HG03342 (cell line): ENCODE data around the gene STN1.
A peak's percentile ranks its signal among the peaks of the same experiment; 100 is the strongest.

Source experiments
- ATAC-seq: cut with Tn5 transposase; IDR thresholded peaks from one replicate; pipeline ENCODE4 v1.9.1; 2021; ENCODE audit warnings: mild to moderate bottlenecking, moderate library complexity; ENCODE audit not compliant: unreplicated experiment

The STN1 gene, protein sequence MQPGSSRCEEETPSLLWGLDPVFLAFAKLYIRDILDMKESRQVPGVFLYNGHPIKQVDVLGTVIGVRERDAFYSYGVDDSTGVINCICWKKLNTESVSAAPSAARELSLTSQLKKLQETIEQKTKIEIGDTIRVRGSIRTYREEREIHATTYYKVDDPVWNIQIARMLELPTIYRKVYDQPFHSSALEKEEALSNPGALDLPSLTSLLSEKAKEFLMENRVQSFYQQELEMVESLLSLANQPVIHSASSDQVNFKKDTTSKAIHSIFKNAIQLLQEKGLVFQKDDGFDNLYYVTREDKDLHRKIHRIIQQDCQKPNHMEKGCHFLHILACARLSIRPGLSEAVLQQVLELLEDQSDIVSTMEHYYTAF

DNA sequence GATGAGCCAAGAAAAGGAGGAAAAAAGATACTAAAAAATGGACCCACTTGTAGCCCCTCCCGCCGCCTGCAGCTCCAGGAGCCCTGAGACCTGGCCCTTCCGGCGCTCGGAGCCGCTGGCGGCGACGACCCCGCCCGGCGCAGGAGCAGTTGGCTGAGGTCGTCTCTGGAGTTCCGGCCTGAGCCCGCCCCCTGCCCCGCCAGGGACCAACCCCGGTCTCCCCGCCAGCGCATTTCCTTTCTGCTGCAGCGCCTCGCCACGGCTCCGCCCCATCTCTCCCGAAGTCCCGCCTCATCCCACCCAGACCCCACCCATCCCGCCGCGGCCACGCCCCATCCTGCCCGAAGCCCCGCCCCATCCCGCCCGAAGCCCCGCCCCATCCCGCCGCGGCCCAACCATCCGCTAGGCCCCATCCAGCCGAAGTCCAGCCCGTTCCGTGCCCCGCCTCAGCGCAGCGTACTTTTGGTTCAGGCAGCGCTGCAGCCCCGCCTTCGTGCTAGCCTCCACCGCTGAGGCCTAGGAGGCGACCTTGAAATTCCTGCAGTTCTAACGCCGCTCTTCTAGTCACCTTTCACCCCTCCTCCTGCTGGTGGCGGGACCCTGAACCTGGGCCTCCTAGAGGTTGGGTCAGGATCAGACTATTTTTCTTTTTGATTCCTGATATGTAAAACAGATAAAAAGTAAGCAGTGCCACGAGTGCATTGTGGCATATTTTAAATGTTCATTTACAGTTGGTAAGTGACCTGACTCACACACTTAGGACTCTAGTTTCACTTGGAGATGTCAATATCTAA is at the start of gene STN1:
Gene STN1 (minus strand): TSS at position 132 of the 794 bp plus-strand sequence. CDS start 590 bp downstream, outside the sequence.
- ATAC-seq, result peak; percentile 91

DNA sequence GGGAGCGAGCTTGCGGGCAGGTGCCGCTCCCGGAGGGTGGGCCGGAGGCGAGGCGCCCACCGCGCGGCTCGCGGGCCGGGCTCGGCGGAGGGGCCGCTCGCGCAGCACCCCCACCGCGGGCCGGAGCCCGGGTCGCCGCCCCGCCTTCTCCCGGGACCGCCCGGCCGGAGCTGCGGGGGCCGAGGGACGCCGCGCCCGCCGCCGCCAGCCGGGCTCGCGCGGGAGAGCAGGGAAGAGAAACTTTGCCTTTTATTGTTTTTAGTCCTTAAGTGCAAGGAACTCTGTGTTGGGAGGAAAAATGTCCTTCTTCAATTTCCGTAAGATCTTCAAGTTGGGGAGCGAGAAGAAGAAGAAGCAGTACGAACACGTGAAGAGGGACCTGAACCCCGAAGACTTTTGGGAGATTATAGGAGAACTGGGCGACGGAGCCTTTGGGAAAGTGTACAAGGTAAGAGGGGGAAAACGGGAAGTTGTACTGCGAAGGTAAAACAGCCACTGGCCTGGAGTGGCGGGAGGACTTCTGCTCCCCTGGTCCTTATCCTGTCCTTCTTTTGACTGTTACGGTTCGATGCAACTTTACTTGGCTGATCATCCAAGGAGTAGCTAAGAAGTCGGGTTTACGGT is 49.6 kb upstream of the STN1 start:
- ATAC-seq, result peak; percentile 27

DNA sequence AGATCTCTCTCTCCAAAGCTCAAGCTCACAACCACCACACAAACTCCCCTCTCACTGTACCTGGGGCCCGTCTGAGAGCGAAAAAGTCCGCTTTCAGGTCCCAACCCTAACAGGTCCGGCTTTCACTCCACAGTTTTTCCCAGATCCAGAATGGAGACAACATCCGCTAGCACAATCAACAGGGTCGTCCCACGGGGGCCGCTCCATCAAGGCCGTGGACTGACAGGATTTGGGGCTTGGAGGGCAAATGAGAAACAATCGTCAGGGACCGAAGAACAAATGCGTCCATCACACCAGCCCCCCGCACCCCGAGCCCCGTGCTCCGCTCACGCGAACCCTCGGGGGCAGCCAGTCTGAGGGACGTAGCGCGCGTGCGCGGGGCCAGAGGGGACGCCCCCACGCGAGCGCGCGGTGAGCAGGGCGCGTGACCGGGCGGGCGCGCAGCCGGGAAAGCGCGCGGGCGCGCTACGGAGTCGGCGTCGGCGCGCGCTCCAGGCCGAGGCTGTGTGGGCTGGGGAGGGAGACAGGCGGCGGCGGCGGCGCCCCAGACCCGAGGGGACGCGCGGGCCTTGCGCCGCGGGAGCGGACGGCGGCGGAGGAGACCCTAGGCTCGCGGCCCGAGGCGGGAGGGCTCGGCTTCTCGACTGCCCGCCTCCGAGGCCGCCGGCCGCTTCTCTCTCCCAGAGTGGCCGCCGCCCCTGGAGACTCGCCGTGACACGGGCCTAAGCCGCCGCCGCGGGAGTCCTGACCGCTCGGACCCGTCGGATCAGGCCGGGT is 48.9 kb upstream of the STN1 start, which contains the start of gene SLK:
Gene SLK (plus strand): TSS at position 470 of the 777 bp plus-strand sequence. CDS start 606 bp downstream, outside the sequence.
- peak; percentile 75 for ATAC-seq

DNA sequence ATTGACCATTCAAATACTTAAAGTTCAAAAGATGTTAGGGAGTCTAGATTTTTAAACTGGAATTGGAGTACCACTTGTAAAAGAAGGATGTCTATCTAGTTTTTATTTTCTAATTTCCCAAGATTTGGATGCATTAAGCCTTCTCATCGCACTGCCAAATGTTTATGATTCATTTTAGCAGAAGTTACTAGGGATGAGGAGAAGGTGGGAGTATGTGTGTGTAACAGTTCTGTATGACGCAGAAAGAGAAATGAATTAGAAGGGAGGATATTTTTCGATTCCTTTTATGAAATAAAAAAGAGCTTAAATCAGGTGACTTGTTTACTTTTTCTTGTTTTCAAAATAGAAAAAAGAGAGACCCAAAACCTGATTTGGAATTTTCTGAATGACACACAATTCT is 42.1 kb upstream of the STN1 start:
- no peak for ATAC-seq

DNA sequence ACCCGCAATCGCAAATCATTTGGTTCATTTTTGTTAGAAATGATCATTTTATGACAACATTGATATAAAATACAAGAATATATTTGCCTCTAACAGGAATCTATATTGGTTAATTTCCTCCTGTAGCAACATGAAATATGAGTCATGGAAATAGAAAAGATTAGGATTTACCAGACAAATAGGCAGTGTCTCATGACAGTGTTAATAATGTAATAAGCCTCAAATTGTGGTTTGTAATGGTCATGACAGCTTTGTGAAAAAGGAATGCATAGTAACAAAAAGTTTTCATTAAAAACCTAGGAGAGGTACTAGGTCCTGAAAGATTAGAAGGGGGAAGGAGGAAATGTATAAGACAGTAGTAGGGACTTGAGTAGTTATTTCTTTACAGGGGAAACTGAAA is 41.0 kb upstream of the STN1 start:
- ATAC-seq, result no peak

DNA sequence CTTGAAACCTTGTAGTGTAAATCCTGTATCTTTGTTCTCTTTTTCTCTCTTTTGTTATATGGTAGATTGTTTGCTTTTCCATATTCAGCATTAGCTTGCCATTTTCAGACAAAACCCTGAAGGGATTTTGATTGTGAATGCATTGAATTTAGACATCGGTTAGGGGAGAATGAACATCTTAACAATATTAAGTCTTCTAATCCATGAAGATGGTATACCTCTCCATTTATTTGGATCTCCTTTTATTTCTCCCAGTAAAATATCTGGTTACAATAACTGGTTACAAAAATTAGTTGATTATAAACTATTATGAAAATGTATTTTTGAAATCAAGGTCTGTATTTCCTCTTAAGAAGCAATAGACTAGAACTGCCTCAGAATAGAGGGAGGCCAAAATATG is 36.6 kb upstream of the STN1 start:
- no peak for ATAC-seq

DNA sequence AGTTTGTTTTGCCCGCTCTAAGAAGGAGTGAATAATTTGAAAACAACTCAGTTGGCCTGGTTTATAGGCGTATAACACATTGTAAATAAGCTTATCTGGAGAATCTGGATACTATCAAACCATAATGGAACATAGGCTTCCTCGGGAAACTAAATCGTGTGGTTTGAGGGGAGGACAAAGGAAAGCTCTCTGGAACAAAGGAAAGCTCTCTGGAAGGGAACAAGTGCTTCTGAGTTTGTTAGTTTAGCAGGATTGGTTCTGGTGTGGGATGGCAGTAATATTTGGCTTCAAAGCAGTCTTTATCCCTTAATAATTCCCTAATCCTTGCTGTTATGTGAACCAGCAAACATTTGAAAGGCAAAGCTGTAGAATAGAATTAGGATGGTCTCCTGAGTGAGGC is 34.0 kb upstream of the STN1 start:
- ATAC-seq, result no peak

DNA sequence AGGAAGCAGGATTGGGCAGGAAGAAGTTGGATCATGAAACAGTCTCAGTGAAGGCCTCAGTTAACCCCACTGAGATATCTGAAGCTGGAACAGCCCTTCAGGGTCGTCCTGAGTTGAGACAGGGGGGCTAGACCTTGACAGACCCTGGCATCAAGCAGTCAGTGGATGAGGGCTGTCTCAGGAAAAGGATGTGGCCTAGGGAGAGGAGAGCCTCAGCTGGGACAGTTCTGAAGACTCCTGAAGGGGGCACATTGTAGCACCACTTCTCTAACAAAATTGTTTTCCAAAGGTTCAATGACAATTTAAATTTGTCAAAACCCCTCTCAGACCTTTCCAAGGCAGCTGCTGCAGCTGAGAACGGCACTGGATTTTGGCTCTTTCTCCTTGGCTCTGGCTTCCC is 33.2 kb upstream of the STN1 start:
- no peak for ATAC-seq

DNA sequence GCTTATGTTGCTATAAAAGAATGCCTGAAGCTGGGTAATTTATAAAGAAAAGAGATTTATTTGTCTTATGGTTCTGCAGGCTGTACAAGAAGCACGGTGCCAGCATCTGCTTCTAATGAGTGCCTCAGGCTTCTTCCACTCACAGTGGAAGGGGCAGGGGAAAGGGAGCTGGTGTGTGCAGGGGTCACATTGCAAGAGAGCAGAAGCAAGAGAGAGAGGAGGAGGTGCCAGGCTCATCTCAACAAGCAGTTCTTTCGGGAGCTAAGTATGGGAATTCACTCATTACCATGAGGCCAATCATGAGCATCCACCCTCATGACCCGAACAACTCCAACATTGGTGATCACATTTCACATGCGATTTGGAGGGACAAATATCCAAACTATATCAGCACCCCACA is 31.7 kb upstream of the STN1 start:
- ATAC-seq, result no peak

DNA sequence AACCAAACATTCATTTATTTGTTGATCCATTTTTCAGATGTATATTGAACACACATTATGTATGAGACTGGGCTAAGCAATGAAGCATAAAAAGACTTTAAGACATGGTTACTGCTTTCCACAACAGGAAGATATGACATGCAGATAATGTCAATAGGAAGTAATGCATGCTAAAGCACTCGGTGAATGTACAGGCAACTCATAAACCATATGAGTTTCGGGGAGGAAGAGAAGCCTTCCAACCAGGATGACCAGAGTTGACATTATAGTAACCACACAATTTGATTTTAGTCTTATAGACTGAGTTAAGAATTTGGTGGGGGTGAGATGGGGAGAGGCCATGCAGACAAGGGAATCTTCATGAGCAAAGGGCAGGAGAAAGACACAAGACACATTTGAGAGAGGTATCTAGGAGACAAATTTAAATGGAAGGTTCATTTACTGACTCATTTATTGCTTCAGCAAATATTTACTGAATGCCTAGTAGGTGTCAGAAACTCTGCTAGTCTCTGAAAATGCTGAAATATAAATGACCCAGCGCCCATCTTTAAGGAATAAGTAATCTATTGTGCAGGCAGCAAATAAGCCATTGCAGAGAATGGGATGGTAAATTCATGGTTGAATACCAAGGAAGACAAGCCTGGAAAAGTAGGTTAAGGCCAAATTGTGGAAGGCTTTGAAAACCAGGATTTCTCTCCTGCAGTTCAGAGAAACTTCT is 30.0 kb upstream of the STN1 start:
- ATAC-seq, result no peak

DNA sequence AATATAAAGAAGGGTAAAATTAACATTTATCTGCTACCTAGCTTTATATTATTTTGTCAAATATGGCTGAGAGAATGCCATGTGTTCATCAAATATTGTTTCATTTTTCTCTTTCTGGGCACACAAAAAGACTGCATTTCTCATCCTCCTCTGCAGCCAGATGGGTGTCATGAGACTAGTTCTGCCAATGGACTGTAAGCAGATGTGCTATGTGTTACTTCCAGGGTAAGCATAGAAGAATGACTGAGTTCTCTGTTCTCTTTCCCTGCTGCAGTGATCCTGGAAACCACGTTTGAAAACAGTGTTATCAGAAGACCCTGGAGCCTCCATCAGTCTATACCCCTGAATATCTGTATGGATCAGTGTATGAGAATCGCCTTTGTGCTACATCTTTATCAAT is 24.9 kb upstream of the STN1 start:
- no peak for ATAC-seq

DNA sequence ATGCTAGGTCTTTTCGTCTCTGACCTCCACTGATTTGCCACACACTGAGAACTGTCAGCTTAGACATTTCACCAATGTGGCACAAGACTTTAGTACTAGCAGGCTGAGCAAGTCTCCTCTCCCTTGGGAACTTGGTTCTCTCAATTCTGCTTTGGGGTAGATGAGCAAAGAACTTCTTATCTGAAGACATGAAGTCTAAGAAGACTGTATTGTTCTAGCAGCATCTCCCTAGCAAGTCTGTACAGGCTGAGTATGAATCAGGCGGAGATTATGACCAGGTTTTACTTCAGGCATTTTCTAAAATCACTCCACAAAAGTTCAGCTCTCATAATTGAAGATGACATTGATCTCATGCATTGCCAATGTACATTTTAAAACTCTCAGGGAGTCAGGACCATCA is 23.8 kb upstream of the STN1 start:
- no peak for ATAC-seq

DNA sequence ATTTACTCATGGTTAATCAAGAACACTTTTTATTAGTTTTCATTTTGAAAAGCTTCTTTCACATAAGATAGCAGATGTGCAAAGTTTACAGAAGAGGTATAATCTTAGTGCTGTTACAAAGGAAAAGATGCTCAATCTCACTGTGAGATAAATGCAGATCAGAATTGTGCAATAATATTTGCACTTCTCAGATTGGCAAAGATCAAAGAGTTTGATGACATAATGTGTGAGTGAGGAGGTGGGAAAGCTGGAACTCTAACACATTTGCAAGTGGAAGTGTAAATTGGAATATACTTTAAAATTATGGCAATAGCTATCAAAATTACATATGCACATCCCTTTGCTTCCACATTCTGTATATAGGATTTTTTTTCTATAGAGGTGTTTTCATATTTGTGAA is 21.5 kb upstream of the STN1 start:
- ATAC-seq, result no peak

DNA sequence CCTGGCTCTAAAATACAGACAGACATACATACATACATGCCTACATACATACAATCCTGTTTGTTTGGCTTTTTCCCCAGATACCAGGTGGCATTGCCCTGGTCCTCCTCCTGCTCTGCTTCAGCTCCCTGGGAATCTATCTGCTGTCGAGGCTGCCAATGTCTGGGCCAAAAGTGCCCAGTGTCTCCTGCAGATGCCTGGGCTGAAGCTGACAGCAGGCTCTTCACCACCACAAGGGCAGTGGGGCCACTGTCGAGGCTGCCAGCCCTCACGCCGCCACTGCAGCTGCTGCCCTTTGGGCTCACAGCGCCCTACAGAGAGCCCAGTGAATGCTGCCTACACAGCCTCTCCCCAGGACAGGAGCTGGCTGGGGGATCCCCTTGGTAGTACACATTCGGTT is 18.0 kb upstream of the STN1 start:
- no peak for ATAC-seq

DNA sequence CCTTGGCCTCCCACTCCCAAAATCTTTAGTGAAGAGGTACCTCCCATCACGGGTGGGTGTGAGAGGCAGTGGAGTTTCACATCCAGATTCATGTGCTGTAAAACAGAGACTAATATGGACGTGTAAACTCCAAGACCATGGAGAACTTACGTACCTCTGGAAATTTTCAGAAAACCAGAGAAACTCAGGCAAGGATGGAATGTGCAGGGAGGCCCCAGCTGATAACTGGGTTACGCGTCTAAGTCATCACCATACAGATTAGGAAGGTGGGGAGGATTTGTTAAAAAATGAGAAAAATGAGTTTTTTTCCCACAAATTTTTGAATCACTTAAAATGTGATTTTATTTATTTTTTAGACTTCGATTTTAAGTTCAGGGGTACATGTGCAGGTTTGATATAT is 16.3 kb upstream of the STN1 start:
- ATAC-seq, result no peak

DNA sequence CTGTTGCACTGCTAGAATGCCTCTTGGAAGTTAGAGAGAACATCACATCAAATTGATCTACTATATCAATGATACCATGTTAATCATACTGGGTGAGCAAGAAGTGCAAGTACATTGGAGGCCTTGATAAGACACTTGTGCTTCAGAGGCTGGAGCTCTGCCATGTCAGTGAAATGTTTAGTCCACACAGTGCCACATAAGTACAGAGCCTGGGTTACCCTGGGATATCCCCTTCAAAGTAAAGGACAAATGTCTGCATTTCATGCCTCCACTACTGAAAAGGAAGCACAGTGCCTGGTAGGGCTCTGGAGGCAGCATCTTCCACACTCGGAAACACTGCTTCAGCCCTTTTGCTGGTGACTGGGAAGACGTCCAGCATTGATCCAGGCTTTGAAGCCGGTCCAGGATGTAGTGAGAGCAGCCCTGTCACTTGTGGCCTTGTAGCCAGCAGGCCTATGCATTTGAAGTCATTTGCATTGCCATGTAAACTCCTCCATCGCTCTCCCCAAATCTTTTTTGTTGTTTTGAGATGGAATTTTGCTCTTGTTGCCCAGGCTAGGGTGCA is 15.7 kb upstream of the STN1 start:
- ATAC-seq, result no peak

DNA sequence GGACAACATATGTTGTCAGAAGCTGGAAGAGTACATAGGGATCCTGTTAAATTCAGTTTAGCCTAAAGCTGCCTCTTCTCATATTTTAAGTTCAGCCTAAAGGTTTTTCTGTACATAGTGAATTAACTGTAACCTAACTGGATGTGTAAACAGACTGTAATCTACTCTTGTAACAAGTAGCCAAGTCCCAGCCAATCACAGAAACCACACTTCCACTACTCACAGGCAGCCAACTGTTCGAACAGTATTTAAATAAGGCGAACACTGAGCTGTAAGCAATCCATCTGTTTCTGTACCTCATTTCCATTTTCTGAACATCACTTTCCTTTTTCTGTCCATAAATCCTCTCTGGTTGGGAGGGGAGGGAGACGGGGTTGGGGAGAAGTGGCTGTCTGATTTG is 15.0 kb upstream of the STN1 start:
- no peak for ATAC-seq

DNA sequence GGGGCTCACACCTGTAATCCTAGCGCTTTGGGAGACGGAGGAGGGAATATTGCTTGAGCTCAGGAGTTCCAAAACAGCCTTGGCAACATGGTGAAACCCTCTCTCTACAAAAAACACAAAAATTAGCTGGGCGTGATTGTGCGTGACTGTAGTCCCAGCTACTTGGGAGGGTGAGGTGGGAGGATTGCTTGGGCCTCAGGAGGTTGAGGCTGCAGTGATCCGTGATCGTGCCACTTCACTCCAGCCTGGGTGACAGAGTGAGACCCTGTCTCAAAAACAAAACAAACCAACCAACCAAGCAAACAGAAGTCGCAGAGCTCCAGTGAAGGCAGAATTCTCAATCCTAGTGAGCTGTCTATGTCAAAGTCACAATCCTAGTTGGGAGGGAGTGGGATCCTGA is 14.3 kb upstream of the STN1 start:
- ATAC-seq, result no peak

DNA sequence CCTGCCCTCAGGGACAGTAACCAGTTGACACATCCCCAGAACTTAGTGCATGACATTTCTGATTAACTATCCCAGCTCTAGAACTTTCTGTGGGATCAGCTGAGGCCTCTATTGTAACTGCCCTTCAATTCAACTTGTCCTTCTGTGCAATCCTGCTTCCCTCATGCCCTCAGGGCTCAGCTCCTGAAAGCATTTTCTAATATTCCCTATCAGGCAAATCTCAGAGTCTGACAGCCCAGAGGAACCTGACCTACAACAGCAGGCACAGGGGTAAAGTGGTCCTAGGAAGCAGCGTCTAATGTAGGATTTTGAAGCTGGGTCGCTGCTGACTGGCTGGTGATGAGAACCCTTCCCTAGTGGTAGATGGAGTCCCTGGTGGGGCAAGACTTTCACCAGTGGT is 13.6 kb upstream of the STN1 start:
- no peak for ATAC-seq

DNA sequence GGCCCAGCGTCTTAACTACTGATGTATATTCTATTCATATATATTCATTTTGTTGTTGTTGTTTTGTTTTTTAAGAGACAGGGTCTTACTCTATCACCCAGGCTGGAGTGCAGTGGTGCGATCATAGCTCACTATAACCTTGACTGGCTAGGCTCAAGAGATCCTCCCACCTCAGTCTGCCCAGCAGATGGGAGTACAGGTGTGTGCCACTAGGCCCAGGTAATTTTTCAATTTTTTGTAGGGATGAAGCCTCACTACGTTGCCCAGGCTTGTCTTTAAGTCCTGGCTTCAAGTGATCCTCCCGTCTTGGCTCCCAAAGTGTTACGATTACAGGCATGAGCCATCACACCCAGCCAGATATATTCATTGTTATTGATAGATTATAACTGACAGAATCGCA is 12.9 kb upstream of the STN1 start:
- ATAC-seq, result no peak
